ENCODE data around the gene ASB13.

Gene ASB13

GRCh38 chr10:5656737-5657579, 9.4 kb downstream of the ASB13 start:
- TF ChIP-seq CTCF (IDR thresholded peaks at IDR 0.05; ENCODE audit: low read depth, low read length, missing control alignments) = no peak
- no peak for DNase-seq (ENCODE audit: extremely low read depth, low read depth)
- no peak overlapping the region for H3K4me3 ChIP-seq (replicated peaks; ENCODE audit: low read depth, low read length)

- DNase-seq (ENCODE audit: extremely low read depth, low read depth) = no peak
- no peak for TF ChIP-seq CTCF (IDR thresholded peaks at IDR 0.05; ENCODE audit: low read depth, low read length, missing control alignments)
- H3K4me3 ChIP-seq (replicated peaks; ENCODE audit: low read depth, low read length) = no peak overlapping the region
Observed at GRCh38 chr10:5655121-5655520, 11.3 kb downstream of the ASB13 start.

GRCh38 chr10:5654218-5654755, 12.1 kb downstream of the ASB13 start:
- no peak for TF ChIP-seq CTCF (IDR thresholded peaks at IDR 0.05; ENCODE audit: low read depth, low read length, missing control alignments)
- no peak overlapping the region for H3K4me3 ChIP-seq (replicated peaks; ENCODE audit: low read depth, low read length)
- no peak for DNase-seq (ENCODE audit: extremely low read depth, low read depth)

GRCh38 chr10:5652746-5653145, 13.6 kb downstream of the ASB13 start:
- no peak for DNase-seq (ENCODE audit: extremely low read depth, low read depth)
- no peak overlapping the region for H3K4me3 ChIP-seq (replicated peaks; ENCODE audit: low read depth, low read length)
- no peak for TF ChIP-seq CTCF (IDR thresholded peaks at IDR 0.05; ENCODE audit: low read depth, low read length, missing control alignments)

- TF ChIP-seq CTCF (IDR thresholded peaks at IDR 0.05; ENCODE audit: low read depth, low read length, missing control alignments) = no peak
- no peak overlapping the region for H3K4me3 ChIP-seq (replicated peaks; ENCODE audit: low read depth, low read length)
Observed at GRCh38 chr10:5651388-5651764, 15.0 kb downstream of the ASB13 start.

GRCh38 chr10:5650664-5651387, 15.6 kb downstream of the ASB13 start:
- no peak overlapping the region for H3K4me3 ChIP-seq (replicated peaks; ENCODE audit: low read depth, low read length)
- no peak for DNase-seq (ENCODE audit: extremely low read depth, low read depth)
- no peak for TF ChIP-seq CTCF (IDR thresholded peaks at IDR 0.05; ENCODE audit: low read depth, low read length, missing control alignments)

More at GRCh38 chr10:5651388-5651764, 15.0 kb downstream of the ASB13 start:
- no peak for DNase-seq (ENCODE audit: extremely low read depth, low read depth)
